Mucosa of rectum (tissue), 2 donors: Measurements from ENCODE around the gene HAUS3.
"Not testable (repeated sequence)": the region's sequence is repeated elsewhere in the genome, so short reads cannot be mapped to it uniquely, and the experiment has no call there.

Source experiments
- H3K27ac ChIP-seq, 2 donors: one replicate each; pipeline ENCODE4 v1.7.0; 2013; ENCODE audit warnings: inconsistent platforms in 2 of 2, low read depth in 2 of 2, low read length in 2 of 2
- H3K27me3 ChIP-seq, 2 donors: one replicate each; pipeline ENCODE4 v1.7.0; 2013; ENCODE audit warnings: low read length in 2 of 2; ENCODE audit not compliant: control insufficient read depth in 2 of 2, insufficient read depth in 2 of 2
- H3K36me3 ChIP-seq, 2 donors: one replicate each; pipeline ENCODE4 v1.7.0; 2013; ENCODE audit warnings: low read length in 2 of 2; ENCODE audit not compliant: control insufficient read depth in 2 of 2, insufficient read depth in 2 of 2
- H3K4me1 ChIP-seq, 2 donors: one replicate each; pipeline ENCODE4 v1.7.0; 2013; ENCODE audit warnings: low read length in 2 of 2, mild to moderate bottlenecking in 1 of 2; ENCODE audit not compliant: control insufficient read depth in 2 of 2, insufficient read depth in 2 of 2
- H3K4me3 ChIP-seq, 2 donors: one replicate each; pipeline ENCODE4 v1.7.0; 2013; ENCODE audit warnings: low read length in 2 of 2
- H3K9ac ChIP-seq, 2 donors: one replicate each; pipeline ENCODE4 v1.7.0; 2013; ENCODE audit warnings: low read length in 2 of 2, low read depth in 1 of 2, mild to moderate bottlenecking in 1 of 2
- H3K9me3 ChIP-seq, 2 donors: one replicate each; pipeline ENCODE4 v1.7.0; 2013; ENCODE audit warnings: low read length in 2 of 2; ENCODE audit not compliant: control insufficient read depth in 2 of 2
- donor health status: healthy.
- donor health status: Normal muscosa, but diverticular disease.

The HAUS3 gene

GRCh38 chr4:2217726-2218125 lies 24.2 kb downstream of the HAUS3 start:
- H3K27me3 ChIP-seq = no peaks in the 10 kb centered on the region
- H3K27ac ChIP-seq = no peak overlapping the region
- H3K9me3 ChIP-seq = no peaks in the 10 kb centered on the region
- no peak overlapping the region for H3K4me3 ChIP-seq
- H3K36me3 ChIP-seq = no peaks in the 10 kb centered on the region
- no peaks in the 10 kb centered on the region for H3K4me1 ChIP-seq
- H3K9ac ChIP-seq = no peak overlapping the region

- no peak overlapping the region for H3K9ac ChIP-seq
- no peaks in the 10 kb centered on the region for H3K27me3 ChIP-seq
- H3K4me1 ChIP-seq = no peaks in the 10 kb centered on the region
- H3K36me3 ChIP-seq = no peaks in the 10 kb centered on the region
- H3K9me3 ChIP-seq = no peaks in the 10 kb centered on the region
- H3K27ac ChIP-seq = no peak overlapping the region
- H3K4me3 ChIP-seq = no peak overlapping the region
Measured at GRCh38 chr4:2212831-2213230, 29.1 kb downstream of the HAUS3 start.

- not testable (repeated sequence) for H3K4me3 ChIP-seq, H3K27ac ChIP-seq, H3K4me1 ChIP-seq, H3K27me3 ChIP-seq, H3K36me3 ChIP-seq, H3K9ac ChIP-seq, H3K9me3 ChIP-seq
Measured at GRCh38 chr4:2202789-2203188, 39.1 kb downstream of the HAUS3 start.

- Histone ChIP-seq H3K4me3 (no peak overlapping the region), H3K4me1 (no peaks in the 10 kb centered on the region), H3K36me3 (peaks cover 0 to 2% of the 10 kb centered on the region in 2 donors), H3K9me3 (no peaks in the 10 kb centered on the region), H3K9ac (no peak overlapping the region), H3K27me3 (no peaks in the 10 kb centered on the region), H3K27ac (no peak overlapping the region)
Measured at GRCh38 chr4:2194496-2194895, 47.4 kb downstream of the HAUS3 start.

GRCh38 chr4:2193326-2193725 lies 48.6 kb downstream of the HAUS3 start:
- no peak overlapping the region for H3K4me3 ChIP-seq
- no peaks in the 10 kb centered on the region for H3K27me3 ChIP-seq
- H3K4me1 ChIP-seq = no peaks in the 10 kb centered on the region
- no peak overlapping the region for H3K27ac ChIP-seq
- peaks cover 0 to 2% of the 10 kb centered on the region in 2 donors for H3K36me3 ChIP-seq
- H3K9ac ChIP-seq = no peak overlapping the region
- H3K9me3 ChIP-seq = no peaks in the 10 kb centered on the region

GRCh38 chr4:2186865-2187172 lies 55.1 kb downstream of the HAUS3 start:
- Histone ChIP-seq H3K9me3 (no peaks in the 10 kb centered on the region), H3K4me1 (no peaks in the 10 kb centered on the region), H3K27me3 (no peaks in the 10 kb centered on the region)

GRCh38 chr4:2186133-2186864 lies 55.6 kb downstream of the HAUS3 start:
- H3K9ac ChIP-seq = no peak overlapping the region
- no peaks in the 10 kb centered on the region for H3K36me3 ChIP-seq
- no peaks in the 10 kb centered on the region for H3K9me3 ChIP-seq
- H3K4me3 ChIP-seq = no peak overlapping the region
- no peak overlapping the region for H3K27ac ChIP-seq
- no peaks in the 10 kb centered on the region for H3K4me1 ChIP-seq
- no peaks in the 10 kb centered on the region for H3K27me3 ChIP-seq

More at GRCh38 chr4:2186865-2187172, 55.1 kb downstream of the HAUS3 start:
- no peak overlapping the region for H3K4me3 ChIP-seq
- H3K27ac ChIP-seq = no peak overlapping the region
- no peaks in the 10 kb centered on the region for H3K36me3 ChIP-seq
- H3K9ac ChIP-seq = no peak overlapping the region

- Histone ChIP-seq H3K27ac (no peak overlapping the region), H3K9me3 (no peaks in the 10 kb centered on the region), H3K4me1 (peaks cover 0 to 4% of the 10 kb centered on the region in 2 donors), H3K4me3 (no peak overlapping the region), H3K9ac (no peak overlapping the region), H3K27me3 (no peaks in the 10 kb centered on the region), H3K36me3 (no peaks in the 10 kb centered on the region)
Measured at GRCh38 chr4:2183394-2183793, 58.5 kb downstream of the HAUS3 start.

- H3K36me3 ChIP-seq = no peaks in the 10 kb centered on the region
- H3K27ac ChIP-seq = no peak overlapping the region
- H3K9me3 ChIP-seq = no peaks in the 10 kb centered on the region
- H3K9ac ChIP-seq = no peak overlapping the region
- H3K4me3 ChIP-seq = no peak overlapping the region
- peaks cover 0 to 4% of the 10 kb centered on the region in 2 donors for H3K4me1 ChIP-seq
- H3K27me3 ChIP-seq = no peaks in the 10 kb centered on the region
Measured at GRCh38 chr4:2182994-2183393, 58.9 kb downstream of the HAUS3 start.

GRCh38 chr4:2180410-2180809 lies 61.5 kb downstream of the HAUS3 start:
- no peaks in the 10 kb centered on the region for H3K36me3 ChIP-seq

GRCh38 chr4:2179717-2180116 lies 62.2 kb downstream of the HAUS3 start:
- Histone ChIP-seq H3K27me3 (no peaks in the 10 kb centered on the region), H3K4me3 (no peak overlapping the region), H3K36me3 (no peaks in the 10 kb centered on the region), H3K9me3 (no peaks in the 10 kb centered on the region), H3K4me1 (peaks cover 0 to 4% of the 10 kb centered on the region in 2 donors), H3K27ac (no peak overlapping the region), H3K9ac (no peak overlapping the region)

More at GRCh38 chr4:2180410-2180809, 61.5 kb downstream of the HAUS3 start:
- Histone ChIP-seq H3K4me3 (no peak overlapping the region), H3K4me1 (peaks cover 0 to 4% of the 10 kb centered on the region in 2 donors), H3K9ac (no peak overlapping the region), H3K9me3 (no peaks in the 10 kb centered on the region), H3K27ac (no peak overlapping the region), H3K27me3 (no peaks in the 10 kb centered on the region)
